ENCODE results near the gene S100Z.

DNA sequence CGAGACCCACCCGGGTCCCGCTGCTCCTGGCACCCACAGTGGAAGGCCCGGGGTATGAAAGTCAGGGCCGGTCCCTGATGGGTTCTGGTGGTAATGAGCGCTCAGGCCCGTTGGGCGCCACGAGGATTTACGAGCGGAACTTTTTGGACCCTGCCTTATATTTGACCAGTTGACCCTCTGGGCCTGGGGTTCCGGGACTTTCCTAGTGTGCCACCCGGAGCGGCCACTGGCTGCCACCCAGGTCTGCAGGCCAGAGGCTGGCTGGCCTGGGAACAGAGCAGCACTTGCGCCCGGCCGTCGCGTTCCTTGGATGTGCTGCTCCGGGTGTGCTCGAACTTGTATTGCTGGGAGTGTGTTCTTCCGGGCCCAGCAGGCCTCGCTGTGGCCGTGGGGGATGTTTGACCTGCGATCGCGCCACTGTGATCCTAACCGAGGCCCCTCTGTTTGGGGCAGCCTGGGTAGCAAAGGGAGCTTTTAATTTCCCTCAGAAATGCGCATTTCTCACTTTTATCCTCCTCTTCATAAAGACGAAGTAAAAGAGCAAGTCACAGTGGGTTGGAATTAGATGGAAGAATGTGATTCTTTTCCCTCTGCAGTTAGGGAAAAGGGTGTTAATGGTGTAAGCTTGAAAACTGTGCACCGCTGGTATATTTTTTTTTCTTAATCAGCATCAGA lies 29.8 kb upstream of the S100Z start:
- TF ChIP-seq EZH2 (IDR thresholded peaks at IDR 0.05) (no peak), POLR2AphosphoS5 (IDR thresholded peaks at IDR 0.05; ENCODE audit: borderline replicate concordance, low read depth, low read length) (no peak)

Measured in SK-N-MC (cell line).